Neural cell (in vitro differentiated cells): ENCODE measurements around the gene NEUROD4. TPM values are rescaled to one million over a fixed set of nuclear protein-coding genes. Genes with fewer than 3 reads are reported as not detected.

ENCODE experiments used
- H2AFZ ChIP-seq: fragments of 200-600, 300-800 bp; sonication (generic), shearing (Covaris generic); 2 replicates; pipeline ENCODE4 v1.6.0; 2014; ENCODE audit warnings: low read depth, mild to moderate bottlenecking, antibody characterized with exemption, low read length, moderate library complexity
- H3F3A ChIP-seq: fragments of 200-600 bp; shearing (Covaris generic); 2 replicates; pipeline ENCODE4 v1.6.1; 2016; ENCODE audit warnings: mild to moderate bottlenecking, moderate library complexity, mixed read lengths, antibody characterized with exemption, low read length; ENCODE audit not compliant: insufficient read depth, poor library complexity, severe bottlenecking
- H3K27ac ChIP-seq: fragments of 200-600, 300-800 bp; sonication (generic), shearing (Covaris generic); 2 replicates; pipeline ENCODE4 v1.5.1; 2014; ENCODE audit warnings: mild to moderate bottlenecking, low read length, moderate library complexity
- H3K27me3 ChIP-seq: fragments of 300-800, 200-600 bp; sonication (generic), shearing (Covaris generic); 2 replicates; pipeline ENCODE4 v1.6.0; 2014; ENCODE audit warnings: mild to moderate bottlenecking, low read depth, low read length, moderate library complexity; ENCODE audit not compliant: insufficient read depth
- H3K36me3 ChIP-seq: fragments of 300-800, 200-600 bp; sonication (generic), shearing (Covaris generic); 2 replicates; pipeline ENCODE4 v1.5.1; 2014; ENCODE audit warnings: mild to moderate bottlenecking, antibody characterized with exemption, low read length, moderate library complexity; ENCODE audit not compliant: insufficient read depth
- H3K4me2 ChIP-seq: fragments of 300-800, 200-600 bp; sonication (generic), shearing (Covaris generic); 2 replicates; pipeline ENCODE4 v1.6.0; 2014; ENCODE audit warnings: mild to moderate bottlenecking, low read length
- H3K4me3 ChIP-seq: fragments of 300-800, 200-600 bp; sonication (generic), shearing (Covaris generic); 2 replicates; pipeline ENCODE4 v1.5.1; 2014; ENCODE audit warnings: mild to moderate bottlenecking, low read length, moderate library complexity
- H3K79me2 ChIP-seq: fragments of 200-600 bp; shearing (Covaris generic); replicated peaks from 2 replicates; pipeline ENCODE4 v1.6.0; 2014; ENCODE audit warnings: mild to moderate bottlenecking, low read length, moderate library complexity; ENCODE audit not compliant: insufficient read depth
- H3K9ac ChIP-seq: fragments of 300-800, 200-600 bp; sonication (generic), shearing (Covaris generic); 2 replicates; pipeline ENCODE4 v1.6.1; 2016; ENCODE audit warnings: mild to moderate bottlenecking, low read length, mixed read lengths
- H3K9me2 ChIP-seq: fragments of 200-600 bp; shearing (Covaris generic); 2 replicates; pipeline ENCODE4 v1.6.1; 2016; ENCODE audit warnings: mild to moderate bottlenecking, low read length, mixed read lengths; ENCODE audit not compliant: insufficient read depth
- H3K9me3 ChIP-seq: fragments of 200-600, 300-800 bp; sonication (generic), shearing (Covaris generic); 2 replicates; pipeline ENCODE4 v1.6.1; 2016; ENCODE audit warnings: mild to moderate bottlenecking, mixed run types, low read length, moderate library complexity, mixed read lengths
- H4K20me1 ChIP-seq: fragments of 200-600 bp; shearing (Covaris generic); 2 replicates; pipeline ENCODE4 v1.6.1; 2016; ENCODE audit warnings: mild to moderate bottlenecking, mixed run types; ENCODE audit not compliant: insufficient read depth
- CTCF ChIP-seq: fragments of 450-650 bp; IDR thresholded peaks from 2 replicates; pipeline ENCODE4 v1.5.1; 2014; ENCODE audit warnings: antibody characterized with exemption, mild to moderate bottlenecking, moderate library complexity; ENCODE audit not compliant: poor library complexity, severe bottlenecking
- EP300 ChIP-seq: fragments of 450-650 bp; conservative IDR thresholded peaks from 2 replicates; pipeline ENCODE4 v1.6.1; 2014; ENCODE audit warnings: antibody characterized with exemption, mild to moderate bottlenecking, moderate library complexity; ENCODE audit not compliant: poor library complexity, severe bottlenecking
- EZH2 ChIP-seq: fragments of 200-600, 300-800 bp; shearing (Covaris generic), sonication (generic); IDR thresholded peaks from 2 replicates; pipeline ENCODE4 v1.6.1; 2014; ENCODE audit warnings: antibody characterized with exemption, low read length, borderline replicate concordance, mild to moderate bottlenecking; ENCODE audit not compliant: insufficient read depth, poor library complexity, severe bottlenecking
- MXI1 ChIP-seq: fragments of 450-650 bp; conservative IDR thresholded peaks from 2 replicates; pipeline ENCODE4 v1.6.1; 2014; ENCODE audit warnings: antibody characterized with exemption, mild to moderate bottlenecking; ENCODE audit not compliant: poor library complexity, severe bottlenecking
- POLR2AphosphoS5 ChIP-seq: IDR thresholded peaks from 2 replicates; pipeline ENCODE4 v1.6.1; 2012
- RAD21 ChIP-seq: fragments of 450-650 bp; conservative IDR thresholded peaks from 2 replicates; pipeline ENCODE4 v1.6.1; 2014; ENCODE audit warnings: antibody characterized with exemption, mild to moderate bottlenecking, moderate library complexity
- REST ChIP-seq: IDR thresholded peaks from 2 replicates; pipeline ENCODE4 v1.6.1; 2012; ENCODE audit warnings: borderline replicate concordance
- SMC3 ChIP-seq: fragments of 450-650 bp; conservative IDR thresholded peaks from 2 replicates; pipeline ENCODE4 v1.6.1; 2014; ENCODE audit warnings: antibody characterized with exemption, mild to moderate bottlenecking, moderate library complexity; ENCODE audit not compliant: poor library complexity
- TAF1 ChIP-seq: IDR thresholded peaks from 2 replicates; pipeline ENCODE4 v1.6.1; 2012; ENCODE audit warnings: low read depth
- polyA plus RNA-seq: library from polyadenylated mRNA; depleted of rRNA; stranded (reverse); fragments of >200 nt; gene quantifications from 2 replicates; pipeline ENCODE4 v1.2.3, GENCODE V29; 2014

NEUROD4 gene
- polyA plus RNA-seq, 1 donor from 2014 or later, result not detected

- Histone ChIP-seq H3K27me3 (no peaks in the 10 kb centered on the region), H4K20me1 (no peaks in the 10 kb centered on the region), H3K4me3 (no peak overlapping the region), H3K9ac (no peak overlapping the region), H3K9me3 (no peaks in the 10 kb centered on the region), H3F3A (no peaks in the 10 kb centered on the region), H3K79me2 (no peaks in the 10 kb centered on the region), H3K4me2 (no peak overlapping the region), H3K36me3 (no peaks in the 10 kb centered on the region), H3K27ac (no peak overlapping the region), H2AFZ (no peak overlapping the region), H3K9me2 (no peaks in the 10 kb centered on the region)
- TF ChIP-seq POLR2AphosphoS5 (no peak), EP300 (no peak)
Observed at GRCh38 chr12:54977857-54978256, 41.9 kb upstream of the NEUROD4 start.

GRCh38 chr12:54980341-54980740 is 39.4 kb upstream of the NEUROD4 start:
- H4K20me1 ChIP-seq, result no peaks in the 10 kb centered on the region
- no peak overlapping the region for H2AFZ ChIP-seq
- H3K27ac ChIP-seq, result no peak overlapping the region
- H3K9ac ChIP-seq, result no peak overlapping the region
- H3K4me2 ChIP-seq, result no peak overlapping the region
- H3K27me3 ChIP-seq, result no peaks in the 10 kb centered on the region
- H3F3A ChIP-seq, result no peaks in the 10 kb centered on the region
- no peaks in the 10 kb centered on the region for H3K79me2 ChIP-seq
- no peak overlapping the region for H3K4me3 ChIP-seq
- TF ChIP-seq CTCF (no peak), EZH2 (no peak), POLR2AphosphoS5 (no peak), MXI1 (no peak), EP300 (no peak), SMC3 (no peak), TAF1 (no peak), RAD21 (no peak), REST (no peak)
- no peaks in the 10 kb centered on the region for H3K9me3 ChIP-seq
- H3K9me2 ChIP-seq, result no peaks in the 10 kb centered on the region
- H3K36me3 ChIP-seq, result no peaks in the 10 kb centered on the region

- H3K79me2 ChIP-seq, result no peaks in the 10 kb centered on the region
- H3K9me3 ChIP-seq, result no peaks in the 10 kb centered on the region
- no peaks in the 10 kb centered on the region for H3F3A ChIP-seq
- no peaks in the 10 kb centered on the region for H4K20me1 ChIP-seq
- no peak overlapping the region for H2AFZ ChIP-seq
- no peak overlapping the region for H3K4me3 ChIP-seq
- TF ChIP-seq EP300, result no peak
- TF ChIP-seq CTCF, result no peak
- TF ChIP-seq POLR2AphosphoS5, result no peak
- TF ChIP-seq TAF1, result no peak
- no peak for TF ChIP-seq MXI1
- no peak for TF ChIP-seq EZH2
- TF ChIP-seq SMC3, result no peak
- TF ChIP-seq REST, result no peak
- TF ChIP-seq RAD21, result no peak
- no peaks in the 10 kb centered on the region for H3K36me3 ChIP-seq
- no peak overlapping the region for H3K4me2 ChIP-seq
- no peaks in the 10 kb centered on the region for H3K27me3 ChIP-seq
- no peak overlapping the region for H3K27ac ChIP-seq
- no peaks in the 10 kb centered on the region for H3K9me2 ChIP-seq
- no peak overlapping the region for H3K9ac ChIP-seq
Observed at GRCh38 chr12:54981796-54982195, 38.0 kb upstream of the NEUROD4 start.
